NCI-H1105 (cell line): ENCODE results near the gene SORCS2.

ENCODE experiments used
- DNase-seq: peaks from one replicate; lab custom pipeline; 2025; lab: John Stamatoyannopoulos, UW

Gene SORCS2

GRCh38 chr4:7668271-7668670, 475.9 kb downstream of the SORCS2 start:
- no peak for DNase-seq

GRCh38 chr4:7668826-7669225, 476.5 kb downstream of the SORCS2 start:
- no peak for DNase-seq

GRCh38 chr4:7672601-7673000, 480.3 kb downstream of the SORCS2 start:
- no peak for DNase-seq

- no peak for DNase-seq
Measured at GRCh38 chr4:7673121-7673520, 480.8 kb downstream of the SORCS2 start.

- no peak for DNase-seq
Measured at GRCh38 chr4:7674706-7675105, 482.4 kb downstream of the SORCS2 start.

- DNase-seq: no peak
Measured at GRCh38 chr4:7675136-7675535, 482.8 kb downstream of the SORCS2 start.

GRCh38 chr4:7675612-7676320, 483.4 kb downstream of the SORCS2 start:
- no peak for DNase-seq

- DNase-seq: no peak
Measured at GRCh38 chr4:7676398-7676922, 484.1 kb downstream of the SORCS2 start.

- no peak for DNase-seq
Measured at GRCh38 chr4:7677086-7677485, 484.7 kb downstream of the SORCS2 start.

- DNase-seq: no peak
Measured at GRCh38 chr4:7677799-7678301, 485.5 kb downstream of the SORCS2 start.

- no peak for DNase-seq
Measured at GRCh38 chr4:7678318-7678852, 486.0 kb downstream of the SORCS2 start.

GRCh38 chr4:7679406-7680040, 487.2 kb downstream of the SORCS2 start:
- DNase-seq: no peak

- no peak for DNase-seq
Measured at GRCh38 chr4:7680106-7680505, 487.8 kb downstream of the SORCS2 start.

- no peak for DNase-seq
Measured at GRCh38 chr4:7680731-7681130, 488.4 kb downstream of the SORCS2 start.

- no peak for DNase-seq
Measured at GRCh38 chr4:7683126-7683703, 490.9 kb downstream of the SORCS2 start.

GRCh38 chr4:7684294-7684693, 492.0 kb downstream of the SORCS2 start:
- DNase-seq: no peak

- DNase-seq: no peak
Measured at GRCh38 chr4:7686070-7686870, 493.9 kb downstream of the SORCS2 start.

GRCh38 chr4:7687006-7687405, 494.7 kb downstream of the SORCS2 start:
- DNase-seq: no peak

- no peak for DNase-seq
Measured at GRCh38 chr4:7687796-7688195, 495.5 kb downstream of the SORCS2 start.

GRCh38 chr4:7689773-7690693, 497.7 kb downstream of the SORCS2 start:
- no peak for DNase-seq

GRCh38 chr4:7691061-7691460, 498.7 kb downstream of the SORCS2 start:
- DNase-seq: no peak
